Cardiac fibroblast (primary cell): Measurements from ENCODE around the gene EIF2S1.
"Not testable (repeated sequence)": the region's sequence is repeated elsewhere in the genome, so short reads cannot be mapped to it uniquely, and the experiment has no call there.

ENCODE experiments used
- DNase-seq, 2 donors: peaks; one replicate each; pipeline versions ENCODE4 v3.0.0 to v3.0.0-alpha.2; 2010; ENCODE audit warnings: low read depth in 2 of 2
- H3K4me3 ChIP-seq, 2 donors: replicated peaks in 1 of 2; 1 replicate in 1 of 2; 2 replicates in 1 of 2; pipeline ENCODE4 v1.5.1; 2011; ENCODE audit warnings: low read depth in 2 of 2, low read length in 2 of 2, mild to moderate bottlenecking in 2 of 2, moderate library complexity in 1 of 2
- CTCF ChIP-seq: IDR thresholded peaks from one replicate; pipeline ENCODE4 v1.5.1; 2011; ENCODE audit warnings: low read depth, mild to moderate bottlenecking, low read length, inconsistent platforms

The EIF2S1 gene

GRCh38 chr14:67410313-67410712 is 50.2 kb downstream of the EIF2S1 start:
- no peak for DNase-seq
- H3K4me3 ChIP-seq = no peak overlapping the region
- TF ChIP-seq CTCF = no peak

- DNase-seq = no peak
- peak overlapping the region; percentile 42 to 61 for H3K4me3 ChIP-seq
- no peak for TF ChIP-seq CTCF
Measured at GRCh38 chr14:67411370-67411769, 51.2 kb downstream of the EIF2S1 start.

DNA sequence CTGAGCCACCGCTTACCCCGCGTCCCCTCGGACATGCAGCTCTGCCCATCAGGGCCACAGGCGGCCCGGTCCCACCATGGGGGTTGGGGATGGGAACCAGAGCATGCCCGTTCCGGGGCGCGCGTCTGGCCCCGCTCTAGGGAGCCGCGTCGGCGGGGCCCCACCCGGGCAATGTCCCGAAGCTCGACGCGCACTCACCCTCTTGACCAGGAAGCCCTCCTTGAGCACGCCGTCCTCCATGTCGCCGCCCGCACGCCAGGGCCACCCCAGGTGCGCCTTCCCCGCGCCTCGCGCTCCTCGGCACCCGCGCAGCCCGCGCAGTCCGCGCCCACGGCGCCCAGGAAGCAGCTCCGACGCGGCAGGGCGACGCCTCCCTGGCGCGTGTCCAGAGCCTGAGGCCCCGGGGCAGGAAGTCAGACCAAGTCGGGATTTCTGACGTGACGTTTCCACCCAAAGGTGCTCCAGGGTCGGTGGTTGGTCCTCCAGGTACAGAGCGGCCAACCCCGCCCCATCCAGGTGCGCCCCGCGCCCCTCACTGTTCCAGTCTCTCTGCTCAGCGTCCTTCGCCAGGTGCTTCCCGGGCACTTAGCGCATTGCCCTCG is 51.8 kb downstream of the EIF2S1 start, which contains the start of gene PLEK2:
Gene PLEK2, minus strand, starts transcription at position 346 of the 602 bp plus-strand sequence. Its CDS starts 106 bp downstream, at position 240.
- DNase-seq = peak; percentile 41 to 54
- peak within 1 kb of the TSS; percentile 42 to 61 for H3K4me3 ChIP-seq
- no peak for TF ChIP-seq CTCF

DNA sequence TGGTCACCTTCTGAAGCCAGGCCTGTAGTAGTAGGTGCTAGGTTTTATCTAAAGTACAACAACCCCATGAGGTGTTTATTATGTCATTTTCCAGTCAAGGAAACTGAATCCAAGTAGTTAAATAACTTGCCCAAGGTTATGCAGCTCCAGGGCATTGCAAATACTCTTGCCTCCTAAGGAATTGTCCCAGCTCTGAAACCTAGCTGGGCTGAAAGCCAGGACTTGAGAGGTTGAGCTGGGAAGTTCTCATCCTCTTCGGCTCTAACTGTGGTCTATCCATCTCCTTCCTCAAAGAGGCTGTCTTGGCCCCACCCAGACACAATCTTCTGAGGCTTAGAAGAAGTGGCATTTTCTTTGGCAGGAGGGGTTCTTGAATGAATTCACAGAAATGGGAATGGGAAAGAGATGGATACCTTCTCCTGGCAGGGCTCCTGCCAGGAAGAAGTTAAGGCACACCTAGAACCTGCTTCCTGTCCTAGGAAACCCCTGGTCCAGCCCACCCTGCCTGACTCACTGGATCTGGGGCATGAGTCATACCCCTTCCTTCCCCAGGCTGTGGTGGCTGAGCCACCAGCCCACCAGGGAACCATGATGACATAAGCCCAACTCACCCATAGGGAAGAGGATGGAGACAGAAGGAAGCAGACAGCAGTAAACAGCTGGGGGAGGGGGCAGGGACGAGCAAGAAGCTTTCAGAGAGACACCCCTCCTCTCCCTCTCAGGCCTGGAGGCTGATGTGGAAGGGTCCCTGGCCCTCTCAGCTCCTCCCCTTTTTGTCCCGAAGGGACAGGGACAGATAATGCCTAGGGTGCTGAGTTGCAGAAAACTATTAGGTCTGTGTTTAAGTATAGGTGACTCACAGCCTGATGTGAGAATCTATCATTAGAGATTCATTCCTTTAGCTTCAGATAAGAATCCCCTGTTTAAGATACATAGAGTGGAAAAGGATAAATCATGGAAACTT is 54.0 kb downstream of the EIF2S1 start:
- no peak overlapping the region for H3K4me3 ChIP-seq
- TF ChIP-seq CTCF = no peak
- DNase-seq = peak; percentile 30 to 86

DNA sequence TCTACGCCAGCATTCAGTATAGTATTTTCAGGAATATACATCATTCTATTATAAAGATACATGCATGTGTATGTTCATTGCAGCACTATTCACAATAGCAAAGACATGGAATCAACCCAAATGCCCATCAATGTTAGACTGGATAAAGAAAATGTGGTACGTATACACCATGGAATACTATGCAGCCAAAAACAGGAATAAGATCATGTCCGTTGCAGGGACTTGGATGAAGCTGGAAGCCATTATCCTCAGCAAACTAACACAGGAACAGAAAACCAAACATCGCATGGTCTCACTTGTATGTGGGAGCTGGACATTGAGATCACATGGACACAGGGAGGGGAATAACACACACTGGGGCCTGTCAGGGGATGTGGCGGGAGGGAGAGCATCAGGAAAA is 55.5 kb downstream of the EIF2S1 start:
- not testable (repeated sequence) for DNase-seq, H3K4me3 ChIP-seq

GRCh38 chr14:67416085-67416484 is 56.0 kb downstream of the EIF2S1 start:
- TF ChIP-seq CTCF = no peak
- DNase-seq = no peak
- no peak overlapping the region for H3K4me3 ChIP-seq

DNA sequence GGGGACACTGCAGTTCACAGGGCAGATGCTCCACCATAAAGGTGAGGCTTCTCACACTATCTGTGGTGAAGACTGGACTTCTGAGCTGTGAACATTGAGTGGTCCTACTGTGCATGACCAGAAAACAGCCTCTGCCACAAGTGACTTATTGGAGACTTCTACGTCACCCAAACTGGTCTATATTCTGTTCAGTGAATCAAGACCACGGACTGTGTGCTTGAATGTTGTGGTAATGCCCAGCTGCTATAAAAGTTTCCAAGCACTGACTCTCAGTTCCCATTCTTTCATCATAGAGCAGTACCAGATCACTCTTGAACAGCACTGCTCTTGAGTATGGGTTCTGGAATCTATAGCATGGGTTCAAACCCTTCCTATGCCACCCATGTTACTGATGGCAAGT is 56.7 kb downstream of the EIF2S1 start:
- DNase-seq = no peak
- no peak for TF ChIP-seq CTCF

More for the DNA sequence above, 56.7 kb downstream of the EIF2S1 start:
- no peak overlapping the region for H3K4me3 ChIP-seq
